Stimulated activated CD8-positive, alpha-beta memory T cell treated with anti-CD3 and anti-CD28 coated beads, Interleukin-7, amount 100 ng/mL, for 48 hours (primary cell): ENCODE results near the gene UNC93B1.
A peak's percentile ranks its signal among the peaks of the same experiment; 100 is the strongest.
"Not testable (repeated sequence)": the region's sequence is repeated elsewhere in the genome, so short reads cannot be mapped to it uniquely, and the experiment has no call there.

Experiments
- DNase-seq, 2 donors: peaks; one replicate each; pipeline ENCODE4 v3.0.0-alpha.2; 2020; ENCODE audit warnings: low read depth in 1 of 2; ENCODE audit errors: extremely low read depth in 1 of 2

UNC93B1 gene

DNA sequence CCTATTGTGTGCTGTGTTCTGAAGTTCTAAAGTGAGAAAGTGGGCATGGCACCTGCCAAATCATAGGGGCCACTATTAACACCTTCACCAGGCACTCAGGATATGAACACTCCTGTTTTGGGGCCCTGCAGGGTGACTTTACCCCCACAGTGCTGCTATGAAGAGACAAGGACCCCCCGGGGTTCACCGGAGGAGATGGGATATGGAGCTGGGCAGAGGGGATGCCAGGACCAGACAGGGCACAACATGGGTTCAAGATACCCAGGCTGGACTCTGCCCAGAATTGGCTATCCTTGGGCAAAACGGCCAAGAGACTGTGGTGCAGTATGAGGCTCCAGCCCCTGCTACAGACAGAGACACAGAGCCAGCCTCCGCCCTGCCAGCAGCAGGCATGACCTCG is 9.5 kb downstream of the UNC93B1 start:
- not testable (repeated sequence) for DNase-seq

DNA sequence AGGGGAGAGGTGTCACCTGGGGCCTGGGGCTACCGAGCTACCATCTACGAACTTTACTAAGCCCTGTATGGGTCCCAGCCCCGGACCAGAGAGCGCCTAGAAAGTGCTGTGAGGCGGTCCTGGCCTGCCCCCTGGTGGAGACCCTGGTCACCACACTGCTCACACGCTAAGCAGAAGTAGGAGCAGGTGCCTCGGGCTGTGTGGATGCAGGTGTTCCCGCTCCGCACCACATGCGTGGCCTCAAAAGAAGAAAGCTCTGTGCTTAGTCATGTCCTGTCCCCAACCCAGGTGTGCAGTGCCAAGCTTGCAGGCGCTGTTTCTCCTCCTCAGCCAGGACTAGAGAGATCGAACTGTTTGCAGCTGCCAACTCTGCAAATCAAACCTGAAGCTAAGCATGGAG is 10.1 kb downstream of the UNC93B1 start:
- not testable (repeated sequence) for DNase-seq

DNA sequence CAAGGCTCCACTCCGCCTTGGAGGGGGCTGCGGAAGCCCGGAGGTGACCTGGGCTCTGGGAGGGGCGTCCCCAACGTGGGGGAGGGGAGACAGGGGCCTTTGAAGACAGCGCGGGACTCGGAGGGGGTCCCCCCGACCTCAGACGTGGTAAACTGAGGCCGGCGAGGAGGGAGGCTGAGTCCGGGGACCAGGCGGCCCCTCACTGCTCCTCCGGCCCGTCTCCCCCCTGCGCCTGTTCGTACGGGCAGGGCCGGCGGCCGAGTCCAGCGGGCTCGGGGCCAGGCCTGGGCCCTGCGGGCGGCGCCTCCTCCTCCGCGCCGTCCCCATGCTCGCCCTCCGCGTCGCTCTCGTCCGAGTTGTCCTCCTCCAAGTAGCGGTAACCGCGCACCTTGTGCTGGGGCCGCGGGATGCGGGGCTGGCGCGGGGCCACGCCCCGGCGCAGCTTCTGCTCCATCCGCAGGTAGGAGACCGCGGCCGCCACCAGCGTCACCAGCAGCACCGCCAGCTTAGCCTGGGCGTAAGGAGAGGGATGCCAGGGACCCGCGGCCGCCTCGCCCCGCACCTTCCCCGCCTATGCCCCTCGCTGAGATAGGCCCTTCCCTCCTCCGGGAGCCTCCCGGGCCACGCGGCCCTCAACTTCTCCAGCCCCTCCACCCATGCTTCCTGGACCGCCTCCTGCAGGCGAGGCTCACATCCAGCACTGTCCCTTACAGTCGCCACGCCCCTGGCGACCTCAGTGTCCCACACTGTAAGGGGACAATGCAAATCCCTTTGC is 12.4 kb downstream of the UNC93B1 start:
- DNase-seq: not testable (repeated sequence)

DNA sequence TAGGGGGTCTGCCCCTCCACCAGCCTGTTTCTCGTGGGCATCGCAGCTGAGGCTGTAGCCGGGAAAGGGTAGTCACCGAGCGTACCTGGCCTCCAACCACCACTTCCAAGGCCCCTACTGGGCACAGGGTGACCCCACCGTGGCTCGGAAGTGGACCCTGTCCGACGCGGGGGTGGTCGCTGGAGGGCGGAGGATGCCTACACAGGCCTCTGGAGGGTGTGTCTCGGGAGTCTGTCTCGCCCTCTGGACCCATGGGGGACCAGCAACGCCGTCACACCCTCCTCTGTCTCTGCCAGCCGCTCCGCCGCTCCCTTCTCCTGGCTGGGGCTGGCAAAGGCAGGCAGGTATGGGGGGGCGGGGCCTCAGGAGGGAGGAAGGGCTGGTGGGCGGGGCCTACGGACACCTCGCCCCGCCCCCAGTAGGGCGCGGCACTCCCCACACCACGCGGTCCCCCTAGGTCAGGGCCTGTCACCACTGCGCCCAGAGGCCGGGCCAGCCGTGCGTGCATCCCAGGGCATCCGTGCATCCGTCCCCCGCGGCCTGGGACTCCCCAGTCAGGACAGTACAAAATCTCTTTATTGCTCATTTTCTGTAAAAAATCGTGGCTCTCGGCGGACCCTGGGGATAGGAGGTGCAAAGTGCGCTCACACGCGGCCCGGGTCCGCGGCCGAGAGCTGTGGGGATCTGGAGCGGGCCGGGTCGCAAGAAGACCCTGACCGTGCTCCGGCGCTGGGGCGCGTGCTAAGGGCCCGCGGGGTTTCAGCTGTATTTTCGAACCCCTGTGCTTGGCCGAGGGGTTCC is 13.2 kb downstream of the UNC93B1 start:
- DNase-seq: not testable (repeated sequence)

DNA sequence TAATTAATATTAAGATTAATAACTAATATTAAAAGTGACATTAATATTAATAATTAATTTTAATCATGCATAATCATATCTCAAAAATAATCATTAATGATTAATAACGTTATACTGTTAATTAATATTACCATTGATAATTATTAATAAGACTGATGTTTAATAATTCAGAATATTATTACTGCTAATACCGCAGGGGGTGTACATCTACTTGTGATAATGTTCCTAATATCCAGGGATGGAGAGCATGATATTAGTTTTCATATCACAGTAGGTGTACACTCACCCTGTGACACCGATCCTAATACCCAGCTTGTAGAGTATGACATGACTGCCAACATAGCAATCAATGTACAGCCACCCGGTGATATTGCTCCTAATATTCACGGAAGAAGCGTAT is 18.6 kb downstream of the UNC93B1 start:
- not testable (repeated sequence) for DNase-seq

DNA sequence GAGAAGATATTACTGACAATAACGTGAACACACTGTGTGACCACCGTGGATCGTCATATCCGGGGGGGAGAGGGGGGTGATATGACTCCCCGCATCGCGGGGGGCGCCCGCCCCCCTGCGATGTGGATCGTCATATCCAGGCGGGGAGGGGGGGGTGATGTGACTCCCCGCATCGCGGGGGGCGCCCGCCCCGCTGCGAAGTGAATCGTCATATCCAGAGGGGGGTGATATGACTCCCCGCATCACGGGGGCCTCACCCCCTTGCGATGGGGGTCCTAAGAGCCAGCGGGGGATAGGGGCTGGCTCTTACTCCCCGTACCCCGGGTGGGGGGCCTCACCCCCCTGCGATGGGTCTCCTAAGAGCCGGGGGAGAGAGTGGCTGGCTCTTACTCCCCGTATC is 19.9 kb downstream of the UNC93B1 start:
- DNase-seq: no peak

DNA sequence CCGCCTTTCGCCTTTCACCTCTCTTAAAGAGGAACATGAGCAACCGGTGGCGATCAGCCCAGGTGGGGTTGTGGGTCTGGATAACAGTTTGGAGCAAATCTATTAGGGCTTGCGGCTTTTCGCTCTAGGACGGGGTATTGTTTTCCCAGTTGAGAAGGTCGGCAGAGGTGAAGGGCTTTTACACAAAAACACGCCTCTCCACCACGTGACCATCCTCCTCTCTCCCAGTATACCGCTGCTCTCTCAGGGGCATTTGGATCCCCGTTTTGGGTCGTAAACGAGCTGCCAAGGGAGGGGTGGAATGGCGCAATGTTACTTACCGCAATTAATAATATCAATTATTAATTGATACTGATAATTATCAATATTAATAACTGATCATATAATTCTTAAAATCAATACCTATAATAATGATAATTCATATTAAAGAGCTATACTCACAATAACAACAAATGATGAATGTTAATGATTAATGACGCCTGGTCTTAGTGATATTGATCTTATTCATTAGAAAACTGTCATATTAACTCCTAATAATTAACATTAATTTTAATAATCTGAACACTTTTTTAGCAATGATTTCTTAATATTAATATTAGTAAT is 21.5 kb downstream of the UNC93B1 start:
- DNase-seq: not testable (repeated sequence)

DNA sequence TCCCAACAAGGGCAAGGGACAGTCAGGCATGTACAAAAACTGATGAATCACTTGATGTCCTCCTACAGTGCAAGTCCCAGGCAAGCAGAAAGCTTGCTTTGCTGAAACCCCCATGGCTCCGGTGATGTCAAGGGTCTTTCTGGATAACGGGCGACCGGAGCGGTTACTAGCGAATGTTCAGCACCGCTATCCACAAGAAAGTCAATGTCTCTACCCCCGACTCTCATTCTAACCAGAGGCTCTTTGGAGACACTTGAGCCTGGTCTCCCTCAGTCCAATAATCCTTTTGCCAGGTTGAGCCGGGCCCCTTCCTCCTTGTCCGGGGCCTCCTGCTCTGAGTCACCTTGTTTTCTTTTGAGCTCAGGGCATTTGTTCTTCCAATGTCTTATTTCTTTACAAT is 22.7 kb downstream of the UNC93B1 start:
- DNase-seq: not testable (repeated sequence)

DNA sequence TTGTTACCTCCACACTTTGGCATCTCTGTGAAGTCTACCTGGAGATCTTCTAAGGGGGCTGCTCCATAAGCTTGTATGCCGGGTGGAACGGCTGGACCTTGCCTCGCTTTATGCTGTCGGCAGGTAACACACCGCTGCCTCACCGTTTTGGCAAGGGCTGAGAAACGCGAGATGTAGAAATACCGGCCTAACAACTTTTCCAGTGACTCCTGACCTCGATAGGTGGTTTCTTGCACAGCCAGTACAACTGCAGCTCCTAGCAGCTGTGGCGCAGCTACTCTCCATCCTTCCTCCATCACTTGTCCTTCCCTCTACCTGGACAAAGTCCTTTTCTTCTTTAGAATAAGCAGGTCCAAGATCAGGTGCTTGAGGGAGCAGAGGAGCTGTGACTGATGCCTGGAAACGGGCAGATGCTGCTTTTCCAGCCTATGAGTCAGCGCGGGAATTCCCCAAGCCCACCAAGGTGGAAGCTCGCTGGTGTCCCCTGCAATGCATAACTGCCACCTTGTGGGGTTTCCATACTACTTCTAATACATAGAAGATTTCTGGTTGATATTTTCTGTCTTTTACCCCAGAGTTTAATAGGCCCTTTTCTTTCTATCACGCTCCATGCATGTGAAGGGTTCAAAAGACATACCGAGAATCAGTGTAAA is 25.0 kb downstream of the UNC93B1 start:
- not testable (repeated sequence) for DNase-seq

DNA sequence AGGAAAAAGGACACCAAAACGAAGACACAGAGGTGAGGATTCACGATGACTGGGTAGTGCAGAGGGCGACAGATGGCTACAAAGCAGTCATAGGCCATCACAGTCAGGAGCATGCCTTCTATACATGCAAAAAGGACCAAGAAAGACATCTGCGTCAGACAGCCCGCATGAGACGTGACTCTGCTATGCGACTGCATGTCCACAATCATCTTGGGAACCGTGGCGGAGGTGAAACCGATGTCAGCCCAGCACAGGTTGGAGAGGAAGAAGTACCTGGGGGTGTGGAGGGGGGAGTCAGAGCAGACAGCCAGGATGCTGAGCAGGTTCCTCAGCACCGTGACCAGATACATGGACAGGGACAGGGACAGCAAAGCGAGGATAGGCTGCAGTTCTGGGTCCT is 29.2 kb downstream of the UNC93B1 start:
- not testable (repeated sequence) for DNase-seq

DNA sequence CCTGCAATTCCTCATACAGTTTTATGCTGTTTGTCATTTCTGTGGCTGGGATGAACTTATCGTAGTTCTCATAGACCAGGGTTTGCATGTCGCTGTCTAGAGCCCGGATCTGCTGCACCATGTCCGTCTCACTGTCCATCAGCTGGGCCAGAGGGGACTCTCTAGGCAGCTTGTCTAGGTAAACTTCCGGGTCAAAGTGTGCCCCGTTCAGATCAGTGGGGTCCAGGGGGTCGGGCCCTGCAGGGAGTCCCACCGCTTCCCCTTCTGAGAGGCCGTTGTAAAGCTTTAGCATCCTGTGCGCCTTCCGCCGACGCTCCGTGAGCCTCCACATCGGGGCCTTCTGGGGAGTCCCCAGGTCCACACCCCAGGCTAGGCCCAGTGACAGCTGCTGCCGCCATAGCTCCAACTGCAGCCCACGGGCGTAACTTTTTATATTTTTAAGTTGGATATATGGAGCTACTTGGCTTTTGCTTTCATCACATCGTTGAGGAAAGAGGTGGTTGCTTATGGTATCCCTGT is 38.0 kb downstream of the UNC93B1 start:
- DNase-seq: not testable (repeated sequence)

DNA sequence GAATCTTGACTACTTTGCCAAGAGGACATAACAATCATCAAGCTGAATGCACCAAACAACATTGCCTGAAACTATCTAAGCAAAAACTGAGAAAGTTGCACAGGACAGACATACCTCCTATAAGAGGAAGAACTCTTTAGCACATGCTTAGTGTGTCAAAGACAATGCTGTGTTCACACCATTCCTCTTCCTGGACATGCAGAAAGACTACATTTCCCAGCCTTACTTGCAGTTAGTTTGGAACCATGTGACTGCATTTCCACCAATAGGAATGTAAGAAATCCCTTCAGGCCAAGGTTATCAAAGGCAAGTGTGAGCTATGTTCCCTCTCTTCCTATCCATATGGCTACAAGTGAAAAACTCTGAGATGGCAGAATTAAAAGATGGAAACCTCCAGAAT is 39.2 kb downstream of the UNC93B1 start:
- not testable (repeated sequence) for DNase-seq

DNA sequence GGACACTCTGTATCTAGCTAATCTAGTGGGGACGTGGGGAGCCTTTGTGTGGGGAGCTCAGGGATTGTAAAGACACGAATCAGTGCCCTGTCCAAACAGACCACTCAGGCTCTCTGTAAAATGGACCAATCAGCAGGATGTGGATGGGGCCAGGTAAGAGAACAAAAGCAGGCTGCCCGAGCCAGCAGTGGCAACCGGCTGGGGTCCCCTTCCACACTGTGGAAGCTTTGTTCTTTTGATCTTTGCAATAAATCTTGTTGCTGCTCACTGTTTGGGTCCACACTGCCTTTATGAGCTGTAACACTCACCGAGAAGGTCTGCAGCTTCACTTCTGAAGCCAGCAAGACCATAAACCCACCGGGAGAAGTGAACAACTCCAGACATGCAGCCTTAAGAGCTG is 40.0 kb downstream of the UNC93B1 start:
- DNase-seq: not testable (repeated sequence)

DNA sequence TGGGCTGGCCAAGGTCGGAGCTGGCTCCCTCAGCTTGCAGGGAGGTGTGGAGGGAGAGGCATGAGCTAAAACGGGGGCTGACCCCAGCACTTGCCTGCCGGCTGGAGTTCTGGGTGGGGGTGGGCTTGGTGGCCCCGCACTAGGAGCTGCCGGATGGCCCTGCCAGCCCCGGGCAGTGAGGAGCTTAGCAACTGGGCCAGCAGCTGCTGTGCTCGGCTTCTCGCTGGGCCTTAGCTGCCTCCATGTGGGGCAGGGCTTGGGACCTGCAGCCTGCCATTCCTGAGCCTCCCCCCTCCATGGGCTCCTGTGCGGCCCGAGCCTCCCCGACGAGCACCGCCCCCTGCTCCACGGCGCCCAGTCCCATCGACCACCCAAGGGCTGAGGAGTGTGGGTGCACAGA is 40.7 kb downstream of the UNC93B1 start:
- DNase-seq: not testable (repeated sequence)

DNA sequence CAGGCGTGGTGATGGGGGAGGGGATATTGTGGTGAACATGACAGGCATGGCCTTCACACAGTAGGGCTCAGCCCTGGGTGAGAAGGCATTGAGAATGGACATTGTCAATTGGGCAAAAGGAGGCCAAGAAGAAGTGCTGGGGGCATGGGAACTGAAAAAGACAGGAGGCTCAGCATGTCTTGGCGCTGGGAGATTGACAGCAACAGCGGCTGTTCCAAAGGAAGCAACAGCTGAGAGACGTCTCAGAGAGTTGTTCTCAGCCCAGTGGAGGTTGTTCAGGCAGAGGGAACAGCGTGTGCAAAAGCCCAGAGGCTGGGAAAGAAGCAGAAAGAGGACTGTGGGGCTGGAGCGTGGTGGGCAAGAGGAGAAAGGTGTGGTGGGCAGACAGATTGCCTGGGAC is 47.7 kb downstream of the UNC93B1 start:
- DNase-seq: not testable (repeated sequence)

DNA sequence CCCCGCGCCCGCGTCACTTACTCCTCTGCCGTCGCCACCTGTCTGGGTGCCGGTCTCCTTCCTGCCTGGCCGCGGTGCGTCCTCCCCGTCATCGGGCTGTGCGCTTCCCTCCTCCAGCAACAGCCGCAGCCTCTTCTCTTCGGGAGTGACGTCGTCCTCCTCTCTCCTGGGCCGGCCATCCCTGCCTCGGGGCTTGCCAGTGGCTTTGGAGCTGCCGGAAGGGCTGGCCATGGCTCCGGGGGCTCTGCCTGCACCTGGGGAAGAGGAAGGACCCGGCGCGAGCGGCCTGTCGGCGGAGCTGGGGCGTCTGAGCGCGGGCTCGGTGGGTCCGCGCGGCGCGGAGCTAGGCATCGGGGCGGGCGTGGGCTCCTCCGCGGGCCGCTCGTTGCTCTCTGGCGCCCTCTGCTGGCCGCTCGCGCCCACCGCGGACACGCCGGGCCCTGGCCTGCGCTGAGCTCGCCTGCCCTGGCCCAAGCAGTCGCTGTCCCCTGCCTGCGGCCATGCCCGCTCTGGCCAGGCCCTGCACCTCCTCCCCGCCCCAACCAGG is 48.4 kb downstream of the UNC93B1 start:
- DNase-seq: peak; percentile 34 to 58

DNA sequence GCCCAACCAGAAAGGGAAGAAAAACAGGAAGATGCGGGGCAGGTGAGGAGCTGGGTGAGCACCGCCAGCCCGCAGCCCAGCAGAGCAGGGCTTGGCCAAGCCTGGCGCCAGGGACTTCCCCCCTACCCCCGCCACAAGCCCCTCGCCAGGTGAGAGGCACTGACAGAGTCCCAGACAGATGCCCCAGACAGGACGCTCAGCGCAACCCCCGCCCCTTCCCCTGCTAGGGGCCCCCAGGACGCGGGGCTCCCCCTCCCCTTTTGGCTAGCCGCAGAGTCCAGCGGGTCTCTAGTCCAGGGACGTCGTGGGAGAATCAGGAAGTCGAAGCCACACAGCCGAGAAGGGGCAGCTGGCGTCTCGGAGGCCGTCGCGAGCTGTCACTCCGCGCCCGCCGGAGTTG is 48.9 kb downstream of the UNC93B1 start:
- not testable (repeated sequence) for DNase-seq

DNA sequence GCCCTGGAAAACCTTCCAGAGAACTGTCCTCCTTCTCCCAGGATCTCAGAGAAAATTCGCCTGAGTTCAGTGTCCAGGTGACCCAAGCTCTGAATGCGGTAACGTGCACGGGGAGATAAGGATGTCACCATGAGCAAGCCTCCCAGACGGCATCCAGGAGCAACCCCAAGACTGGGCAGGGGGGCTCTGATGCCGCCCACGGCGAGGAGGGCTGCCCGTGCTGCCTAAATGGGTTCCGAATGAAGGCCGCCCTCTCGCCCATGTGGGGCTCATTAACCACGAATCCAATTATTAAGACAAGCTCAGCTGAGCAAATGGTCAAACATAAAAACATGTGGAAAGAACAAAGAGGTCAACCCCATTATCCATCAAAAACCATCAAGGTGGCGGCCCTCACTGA is 49.6 kb downstream of the UNC93B1 start:
- not testable (repeated sequence) for DNase-seq

DNA sequence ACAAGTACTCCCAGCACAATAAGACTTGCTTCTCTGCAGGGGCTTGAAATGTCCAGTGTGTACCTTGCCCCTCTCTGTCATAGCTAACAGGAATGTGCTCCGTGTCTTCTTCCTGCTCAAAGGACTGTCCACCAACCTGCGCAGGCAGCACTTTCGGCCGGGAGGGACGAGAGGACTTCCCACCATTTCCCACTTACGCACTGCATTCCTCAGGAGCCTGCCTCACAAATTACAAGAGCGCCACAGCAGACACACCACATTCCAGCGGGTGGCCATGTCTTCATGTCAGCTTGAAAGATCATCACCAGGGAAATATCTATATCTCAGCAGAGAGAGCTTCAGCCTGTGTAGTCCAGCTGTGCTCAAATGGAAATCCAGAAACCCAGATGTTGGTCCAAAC is 53.2 kb downstream of the UNC93B1 start:
- not testable (repeated sequence) for DNase-seq

DNA sequence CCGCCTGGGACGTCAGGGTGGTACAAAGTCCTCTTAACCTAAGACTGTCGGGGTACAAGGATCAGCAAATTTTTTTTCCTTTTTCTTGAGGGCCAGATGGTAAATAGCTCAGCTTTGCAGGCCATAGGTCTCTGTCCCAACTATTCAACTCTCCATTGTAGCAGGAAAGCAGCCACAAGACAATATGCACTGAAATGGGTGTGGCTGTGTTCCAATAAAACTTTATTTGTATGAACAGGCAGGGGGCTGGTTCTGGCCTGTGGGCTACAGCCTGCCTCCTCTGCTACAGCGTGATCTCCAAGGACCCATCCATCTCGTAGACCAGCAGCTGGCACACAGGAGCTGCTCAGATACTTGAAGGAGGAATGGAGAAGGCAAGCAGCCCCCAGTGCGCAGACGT is 56.1 kb downstream of the UNC93B1 start:
- not testable (repeated sequence) for DNase-seq

DNA sequence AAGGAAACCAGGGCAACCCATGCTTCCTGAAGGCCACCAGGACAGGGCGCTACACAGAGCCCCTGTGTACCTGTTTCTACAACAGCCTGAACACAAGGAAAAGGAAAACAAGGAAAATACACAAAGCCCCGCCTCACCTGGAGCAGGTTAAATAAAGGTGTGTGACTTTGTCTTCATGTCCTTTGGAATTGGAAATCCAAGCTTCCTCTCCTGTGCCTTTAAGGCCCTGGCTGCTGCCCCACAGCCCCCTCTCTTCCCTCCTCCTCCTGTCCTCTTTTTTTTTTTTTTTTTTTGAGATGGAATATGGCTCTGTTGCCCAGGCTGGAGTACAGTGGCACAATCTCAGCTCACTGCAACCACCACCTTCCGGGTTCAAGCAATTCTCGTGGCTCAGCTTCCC is 57.5 kb downstream of the UNC93B1 start:
- not testable (repeated sequence) for DNase-seq
